ENCODE measurements around the gene SLC16A12. TPM values are rescaled to one million over a fixed set of nuclear protein-coding genes. Genes with fewer than 3 reads are reported as not detected.

Gene SLC16A12
- total and polyA plus RNA-seq, 10 of the 15 experiments (the other 5 are each of a cell fraction or from before 2014, with no cell fraction given): not detected

- BruUV-seq (replicated peaks): no TSS peak
These were observed 60.9 kb downstream of the SLC16A12 start for GRCh38 chr10:89474452-89474851.

More at GRCh38 chr10:89474452-89474851, 60.9 kb downstream of the SLC16A12 start:
- Histone ChIP-seq H3K4me1 (ENCODE audit: control insufficient read depth, insufficient read depth, low read length) (peaks cover 7% of the 10 kb centered on the region), H3K27me3 (replicated peaks in 1 of 2; ENCODE audit: control insufficient read depth in 2 of 2, insufficient read depth in 2 of 2, low read length in 1 of 2) (peaks cover 0 to 5% of the 10 kb centered on the region in 2 experiments; a peak in 2 of 4 replicates), H3K79me2 (ENCODE audit: control insufficient read depth, insufficient read depth, low read length) (no peaks in the 10 kb centered on the region), H3K9ac (ENCODE audit: control insufficient read depth, insufficient read depth, low read length) (no peak overlapping the region), H3K9me3 (replicated peaks; ENCODE audit: control insufficient read depth, insufficient read depth, low read length) (no peaks in the 10 kb centered on the region), H4K20me1 (ENCODE audit: control insufficient read depth, insufficient read depth) (no peaks in the 10 kb centered on the region), H3K27ac (ENCODE audit: control insufficient read depth, insufficient read depth) (no peak overlapping the region), H3K4me3 (no peak overlapping the region), H3K4me2 (ENCODE audit: control insufficient read depth, insufficient read depth) (no peak overlapping the region), H3K36me3 (ENCODE audit: control insufficient read depth in 2 of 2, insufficient read depth in 2 of 2, low read length in 1 of 2) (no peaks in the 10 kb centered on the region), H2AFZ (ENCODE audit: control insufficient read depth, low read depth, low read length) (no peak overlapping the region)
- FAIRE-seq (no peak), DNase-seq (ENCODE audit: low read depth, low spot score) (no peak), ATAC-seq (no peak)
- TF ChIP-seq RAD21 (IDR thresholded peaks at IDR 0.05; ENCODE audit: insufficient read depth, low read depth, low read length): no peak
- no peak for TF ChIP-seq NFIC (IDR thresholded peaks at IDR 0.05; ENCODE audit: low read depth, low read length)
- TF ChIP-seq BMI1 (IDR thresholded peaks at IDR 0.05; ENCODE audit: borderline replicate concordance): no peak
- no peak for TF ChIP-seq SP1 (IDR thresholded peaks at IDR 0.05; ENCODE audit: low read depth, low read length)
- TF ChIP-seq RBBP5 (conservative IDR thresholded peaks at IDR 0.05): no peak
- no peak for TF ChIP-seq KDM1A (IDR thresholded peaks at IDR 0.05; ENCODE audit: borderline replicate concordance)
- TF ChIP-seq JUND (IDR thresholded peaks at IDR 0.05; ENCODE audit: low read depth, low read length): no peak
- no peak for TF ChIP-seq PBX3 (IDR thresholded peaks at IDR 0.05; ENCODE audit: insufficient replicate concordance, low read depth, low read length)
- no peak for TF ChIP-seq HDGF (IDR thresholded peaks at IDR 0.05)
- TF ChIP-seq CBFB (IDR thresholded peaks at IDR 0.05; ENCODE audit: low read depth): no peak
- WGBS (ENCODE audit: insufficient coverage, insufficient replicate concordance, low lambda C conversion rate, missing lambda C conversion rate): 66% methylated on average over 4 of the region's 4 CpGs
- in situ Hi-C loops (cut with MboI): no loop called here
- CTCF ChIA-PET: no interaction called here
- intact Hi-C loops (cut with micrococcal nuclease; ENCODE audit: unreplicated experiment): no loop called here
- POLR2A ChIA-PET: no interaction called here
- SMC1A ChIA-PET (ENCODE audit: uncharacterized antibody, unreplicated experiment): interaction anchor here (1.0 kb wide), 1 partner anchor 90 kb away, joined by 4 read pairs; no protein-coding TSS in a partner anchor
- RAD21 ChIA-PET (ENCODE audit: unreplicated experiment): no interaction called here
